OCI-LY7 (cell line): ENCODE results near the gene OR2AT4. TPM values are rescaled to one million over a fixed set of nuclear protein-coding genes. Genes with fewer than 3 reads are reported as not detected.

Source experiments
- BruUV-seq: library from RNA; stranded (reverse); fragments of 400-500 nt; replicated peaks from 2 replicates; lab custom pipeline; 2021; lab: Mats Ljungman, UMichigan
- CTCF ChIA-PET: fragments of 300-600 bp; sonication (Branson Sonifier 250); formaldehyde crosslinking; loops from one replicate; lab custom pipeline; 2022; ENCODE audit warnings: antibody characterized with exemption; ENCODE audit not compliant: unreplicated experiment; lab: Charles Lee
- POLR2A ChIA-PET: fragments of 300-600 bp; sonication (Branson Sonifier 250); formaldehyde crosslinking; loops from one replicate; lab custom pipeline; 2022; ENCODE audit warnings: antibody characterized with exemption; lab: Charles Lee
- DNase-seq: peaks from one replicate; pipeline ENCODE4 v3.0.0-alpha.2; 2015; ENCODE audit warnings: low spot score
- H2AFZ ChIP-seq: fragments of 200-600 bp; sonication (generic), shearing (Covaris generic); 2 replicates; pipeline ENCODE4 v1.6.1; 2014; ENCODE audit warnings: mild to moderate bottlenecking, antibody characterized with exemption, low read length, moderate library complexity
- H3K27ac ChIP-seq: fragments of 200-600 bp; sonication (generic); 2 replicates; pipeline ENCODE4 v1.5.1; 2014; ENCODE audit warnings: mixed run types, low read depth, mild to moderate bottlenecking, moderate library complexity, low read length, inconsistent platforms; ENCODE audit not compliant: poor library complexity, severe bottlenecking
- H3K36me3 ChIP-seq: fragments of 200-600 bp; sonication (generic); 2 replicates; pipeline ENCODE4 v1.6.1; 2014; ENCODE audit warnings: mild to moderate bottlenecking, antibody characterized with exemption, low read length, moderate library complexity, mixed read lengths; ENCODE audit not compliant: insufficient read depth
- H3K4me1 ChIP-seq: fragments of 200-600 bp; sonication (generic); 2 replicates; pipeline ENCODE4 v1.5.1; 2014; ENCODE audit warnings: mild to moderate bottlenecking, low read length; ENCODE audit not compliant: insufficient read depth, poor library complexity, severe bottlenecking
- H3K4me2 ChIP-seq: fragments of 200-600 bp; sonication (generic); 2 replicates; pipeline ENCODE4 v1.6.1; 2014; ENCODE audit warnings: mild to moderate bottlenecking, low read length
- H3K4me3 ChIP-seq: fragments of 200-600 bp; sonication (generic); 2 replicates; pipeline ENCODE4 v1.5.1; 2014; ENCODE audit warnings: mild to moderate bottlenecking, low read depth, low read length; ENCODE audit not compliant: poor library complexity, severe bottlenecking
- H3K79me2 ChIP-seq: fragments of 200-600 bp; sonication (generic); 2 replicates; pipeline ENCODE4 v1.6.1; 2016; ENCODE audit warnings: low read depth, mild to moderate bottlenecking, low read length, moderate library complexity, mixed read lengths; ENCODE audit not compliant: insufficient read depth
- H3K9me2 ChIP-seq: fragments of 200-600 bp; sonication (generic); 2 replicates; pipeline ENCODE4 v1.6.1; 2016; ENCODE audit warnings: mild to moderate bottlenecking, low read length, mixed read lengths; ENCODE audit not compliant: insufficient read depth
- H3K9me3 ChIP-seq: fragments of 200-600 bp; sonication (generic); 2 replicates; pipeline ENCODE4 v1.6.1; 2014; ENCODE audit warnings: mild to moderate bottlenecking, mixed run types, low read length, mixed read lengths
- H4K20me1 ChIP-seq: fragments of 200-600 bp; sonication (generic); 2 replicates; pipeline ENCODE4 v1.6.1; 2014; ENCODE audit warnings: mild to moderate bottlenecking, antibody characterized with exemption, low read length, moderate library complexity, mixed read lengths; ENCODE audit not compliant: insufficient read depth
- CTCF ChIP-seq: fragments of 200-600 bp; sonication (generic); conservative IDR thresholded peaks from 2 replicates; pipeline ENCODE4 v1.5.1; 2014; ENCODE audit warnings: mild to moderate bottlenecking, antibody characterized with exemption, low read length, moderate library complexity, mixed read lengths
- EZH2phosphoT487 ChIP-seq: fragments of 200-600 bp; sonication (generic); IDR thresholded peaks from 2 replicates; pipeline ENCODE4 v1.6.1; 2018; ENCODE audit warnings: low read depth, borderline replicate concordance, mild to moderate bottlenecking, mixed run types, antibody characterized with exemption, low read length, moderate library complexity, mixed read lengths
- intact Hi-C: fragments of 100-400 bp; cut with micrococcal nuclease; formaldehyde crosslinking; loops from one replicate; pipeline ENCODE4 v1.10.0; 2022; ENCODE audit not compliant: unreplicated experiment
- total RNA-seq, 2 experiments: library from RNA; depleted of rRNA in 1 of 2; stranded (reverse); fragments of >200 nt in 1 of 2; shearing (Covaris generic) in 1 of 2; gene quantifications; 2 replicates each; pipeline ENCODE4 v1.2.3, GENCODE V29; 2014 to 2022

The OR2AT4 gene
- total RNA-seq, 2 experiments from 2014 or later: not detected

GRCh38 chr11:75035256-75035655, 61.4 kb downstream of the OR2AT4 start:
- no peak overlapping the region for H2AFZ ChIP-seq
- POLR2A ChIA-PET: interaction anchor here (0.7 to 1.5 kb wide), 6 partner anchors 11 to 118 kb away, joined by 3 to 5 read pairs (median 3); no protein-coding TSS in a partner anchor
- intact Hi-C loops: no loop called here
- no peak overlapping the region for H3K4me3 ChIP-seq
- H3K27ac ChIP-seq: no peak overlapping the region
- no peaks in the 10 kb centered on the region for H3K9me3 ChIP-seq
- no TSS peak for BruUV-seq
- no peaks in the 10 kb centered on the region for H4K20me1 ChIP-seq
- CTCF ChIA-PET: no interaction called here
- DNase-seq: no peak
- no peaks in the 10 kb centered on the region for H3K36me3 ChIP-seq
- H3K4me1 ChIP-seq: peaks cover 13% of the 10 kb centered on the region
- H3K79me2 ChIP-seq: no peaks in the 10 kb centered on the region
- TF ChIP-seq CTCF (no peak), EZH2phosphoT487 (no peak)
- H3K4me2 ChIP-seq: peak overlapping the region; percentile 8; the same call in 1 of the 2 replicates
- no peaks in the 10 kb centered on the region for H3K9me2 ChIP-seq

- intact Hi-C loops: no loop called here
- H3K27ac ChIP-seq: no peak overlapping the region
- no peaks in the 10 kb centered on the region for H3K9me3 ChIP-seq
- peaks cover 13% of the 10 kb centered on the region for H3K4me1 ChIP-seq
- H3K79me2 ChIP-seq: no peaks in the 10 kb centered on the region
- H2AFZ ChIP-seq: no peak overlapping the region
- DNase-seq: no peak
- no peaks in the 10 kb centered on the region for H3K9me2 ChIP-seq
- BruUV-seq: no TSS peak
- H3K36me3 ChIP-seq: no peaks in the 10 kb centered on the region
- H3K4me2 ChIP-seq: no peak overlapping the region
- ChIA-PET POLR2A (no interaction called here), CTCF (no interaction called here)
- no peaks in the 10 kb centered on the region for H4K20me1 ChIP-seq
- H3K4me3 ChIP-seq: no peak overlapping the region
- TF ChIP-seq CTCF (no peak), EZH2phosphoT487 (no peak)
Measured at GRCh38 chr11:75033916-75034315, 62.8 kb downstream of the OR2AT4 start.

- intact Hi-C loops: loop anchor here (1.0 kb wide), 1 partner anchor 103 kb away; no protein-coding TSS in a partner anchor
- ChIA-PET POLR2A (interaction anchor here (2.3 kb wide), 1 partner anchor 16 kb away, joined by 6 read pairs; no protein-coding TSS in a partner anchor), CTCF (no interaction called here)
- Histone ChIP-seq H3K4me3 (no peak overlapping the region), H3K79me2 (no peaks in the 10 kb centered on the region), H3K9me2 (no peaks in the 10 kb centered on the region), H4K20me1 (no peaks in the 10 kb centered on the region), H3K36me3 (no peaks in the 10 kb centered on the region), H3K4me1 (peaks cover 13% of the 10 kb centered on the region), H3K4me2 (no peak overlapping the region), H3K9me3 (no peaks in the 10 kb centered on the region), H3K27ac (no peak overlapping the region), H2AFZ (no peak overlapping the region)
- no peak for DNase-seq
- no TSS peak for BruUV-seq
- TF ChIP-seq CTCF (no peak), EZH2phosphoT487 (no peak)
Measured at GRCh38 chr11:75032550-75032935, 64.1 kb downstream of the OR2AT4 start.
